Right lobe of liver (tissue), 4 donors: Measurements from ENCODE around the gene CAGE1.

Experiments
- CTCF ChIP-seq, 4 donors: fragments of 200-600 bp in 3 of 4; fragments of 450-650 bp in 1 of 4; IDR thresholded peaks; one replicate each; pipeline versions ENCODE4 v1.5.1 to v1.8.0; 2016 to 2022; ENCODE audit warnings: antibody characterized with exemption in 4 of 4, mild to moderate bottlenecking in 2 of 4
- POLR2A ChIP-seq: fragments of 450-650 bp; IDR thresholded peaks from one replicate; pipeline ENCODE4 v1.6.1; 2017; ENCODE audit warnings: antibody characterized with exemption, mild to moderate bottlenecking
- donor health status: DM: no; HTN: no; CAD: no.
- donor health status: DM: no; HTN: no; CAD: no.
- donor health status: DM: no; HTN: yes; CAD: no.

- no peak for TF ChIP-seq CTCF (IDR thresholded peaks at IDR 0.05)
- no peak for TF ChIP-seq POLR2A
Observed at GRCh38 chr6:7341271-7341670, 48.3 kb downstream of the CAGE1 start.
